Smooth muscle cell (in vitro differentiated cells): ENCODE results near the gene BCL2L11. TPM values are rescaled to one million over a fixed set of nuclear protein-coding genes. Genes with fewer than 3 reads are reported as not detected.

Source experiments
- DNase-seq: peaks from one replicate; lab custom pipeline; 2025; ENCODE audit not compliant: unreplicated experiment; lab: John Stamatoyannopoulos, UW
- H2AFZ ChIP-seq: fragments of 200-600 bp; sonication (generic); 2 replicates; pipeline ENCODE4 v1.6.0; 2016; ENCODE audit warnings: antibody characterized with exemption, low read depth, mild to moderate bottlenecking
- H3F3A ChIP-seq: fragments of 200-600 bp; sonication (generic); 2 replicates; pipeline ENCODE4 v1.6.0; 2017; ENCODE audit warnings: antibody characterized with exemption, low read depth
- H3K27ac ChIP-seq: fragments of 200-600 bp; sonication (generic); 2 replicates; pipeline ENCODE4 v1.5.1; 2016; ENCODE audit warnings: low read depth, mild to moderate bottlenecking
- H3K27me3 ChIP-seq: fragments of 200-600 bp; sonication (generic); 2 replicates; pipeline ENCODE4 v1.6.1; 2016; ENCODE audit warnings: low read depth, mild to moderate bottlenecking
- H3K36me3 ChIP-seq: fragments of 200-600 bp; sonication (generic); 2 replicates; pipeline ENCODE4 v1.5.1; 2016; ENCODE audit warnings: low read depth
- H3K4me1 ChIP-seq: fragments of 200-600 bp; sonication (generic); 2 replicates; pipeline ENCODE4 v1.5.1; 2016; ENCODE audit warnings: low read depth
- H3K4me2 ChIP-seq: fragments of 200-600 bp; sonication (generic); 2 replicates; pipeline ENCODE4 v1.6.0; 2016; ENCODE audit warnings: mild to moderate bottlenecking
- H3K4me3 ChIP-seq: fragments of 200-600 bp; sonication (generic); 2 replicates; pipeline ENCODE4 v1.5.1; 2016; ENCODE audit warnings: mild to moderate bottlenecking
- H3K79me2 ChIP-seq: fragments of 200-600 bp; sonication (generic); 2 replicates; pipeline ENCODE4 v1.6.0; 2016; ENCODE audit warnings: low read depth, mild to moderate bottlenecking
- H3K9ac ChIP-seq: fragments of 200-600 bp; sonication (generic); 2 replicates; pipeline ENCODE4 v1.6.0; 2016; ENCODE audit warnings: low read depth
- H3K9me3 ChIP-seq: fragments of 200-600 bp; sonication (generic); replicated peaks from 2 replicates; pipeline ENCODE4 v1.5.1; 2016; ENCODE audit warnings: low read depth
- H4K20me1 ChIP-seq: fragments of 200-600 bp; sonication (generic); 2 replicates; pipeline ENCODE4 v1.6.0; 2016; ENCODE audit warnings: low read depth
- CTCF ChIP-seq: fragments of 200-600 bp; sonication (generic); IDR thresholded peaks from 2 replicates; pipeline ENCODE4 v1.5.1; 2017; ENCODE audit warnings: borderline replicate concordance, mild to moderate bottlenecking, antibody characterized with exemption; ENCODE audit not compliant: insufficient read depth, poor library complexity, severe bottlenecking
- WGBS: methylation state at CpG from one replicate; pipeline ENCODE4 v1.1.7; 2016; ENCODE audit warnings: low lambda C conversion rate; 5-methylcytosine and 5-hydroxymethylcytosine counted together
- polyA plus RNA-seq: library from polyadenylated mRNA; unstranded; fragments of >200 nt; fragmentation: Nextera tagmentation; extraction: Ambion mirVana; gene quantifications from 2 replicates; pipeline ENCODE4 v1.2.1, GENCODE V29; 2016
- total RNA-seq: library from RNA; depleted of rRNA; stranded (reverse); fragments of >200 nt; gene quantifications from 2 replicates; pipeline ENCODE4 v1.2.3, GENCODE V29; 2014

BCL2L11 gene
- total and polyA plus RNA-seq, 2 experiments from 2014 or later, result 4.9 to 10.0 TPM

- WGBS, result 92% methylated on average over 7 of the region's 7 CpGs
- no peaks in the 10 kb centered on the region for H3K27me3 ChIP-seq
- H3K27ac ChIP-seq, result no peak overlapping the region
- H3F3A ChIP-seq, result no peaks in the 10 kb centered on the region
- no peak overlapping the region for H3K9ac ChIP-seq
- H2AFZ ChIP-seq, result no peak overlapping the region
- H3K4me3 ChIP-seq, result no peak overlapping the region
- no peak overlapping the region for H3K4me2 ChIP-seq
- no peak for DNase-seq
- H3K36me3 ChIP-seq, result no peaks in the 10 kb centered on the region
- H3K9me3 ChIP-seq, result no peaks in the 10 kb centered on the region
- peaks cover 3% of the 10 kb centered on the region for H4K20me1 ChIP-seq
- TF ChIP-seq CTCF, result no peak
- no peaks in the 10 kb centered on the region for H3K4me1 ChIP-seq
- H3K79me2 ChIP-seq, result no peaks in the 10 kb centered on the region
These were observed 75.7 kb downstream of the BCL2L11 start for GRCh38 chr2:111196435-111196834.

GRCh38 chr2:111198701-111199100 lies 78.0 kb downstream of the BCL2L11 start:
- DNase-seq, result no peak
- no peak overlapping the region for H3K27ac ChIP-seq
- no peaks in the 10 kb centered on the region for H3F3A ChIP-seq
- H3K79me2 ChIP-seq, result no peaks in the 10 kb centered on the region
- no peak overlapping the region for H2AFZ ChIP-seq
- no peak overlapping the region for H3K4me2 ChIP-seq
- H3K27me3 ChIP-seq, result no peaks in the 10 kb centered on the region
- H3K9me3 ChIP-seq, result no peaks in the 10 kb centered on the region
- no peaks in the 10 kb centered on the region for H3K4me1 ChIP-seq
- WGBS, result 90% methylated on average over 9 of the region's 9 CpGs
- no peak for TF ChIP-seq CTCF
- H3K4me3 ChIP-seq, result no peak overlapping the region
- H3K9ac ChIP-seq, result no peak overlapping the region
- H3K36me3 ChIP-seq, result no peaks in the 10 kb centered on the region
- peaks cover 3% of the 10 kb centered on the region for H4K20me1 ChIP-seq

GRCh38 chr2:111199840-111200239 lies 79.1 kb downstream of the BCL2L11 start:
- Histone ChIP-seq H3K27ac (no peak overlapping the region), H3K27me3 (no peaks in the 10 kb centered on the region), H3K36me3 (no peaks in the 10 kb centered on the region), H3K4me2 (no peak overlapping the region), H3K4me3 (no peak overlapping the region), H4K20me1 (peaks cover 2% of the 10 kb centered on the region), H3K9me3 (no peaks in the 10 kb centered on the region), H2AFZ (no peak overlapping the region), H3K79me2 (no peaks in the 10 kb centered on the region), H3K4me1 (no peaks in the 10 kb centered on the region), H3K9ac (no peak overlapping the region), H3F3A (no peaks in the 10 kb centered on the region)
- no peak for DNase-seq
- TF ChIP-seq CTCF, result no peak
- 87% methylated on average over 10 of the region's 10 CpGs for WGBS

GRCh38 chr2:111200333-111200881 lies 79.7 kb downstream of the BCL2L11 start:
- TF ChIP-seq CTCF, result no peak
- DNase-seq, result no peak
- no peaks in the 10 kb centered on the region for H3F3A ChIP-seq
- H3K4me3 ChIP-seq, result no peak overlapping the region
- no peaks in the 10 kb centered on the region for H3K4me1 ChIP-seq
- H3K36me3 ChIP-seq, result no peaks in the 10 kb centered on the region
- H3K27me3 ChIP-seq, result no peaks in the 10 kb centered on the region
- H3K9ac ChIP-seq, result no peak overlapping the region
- WGBS, result 91% methylated on average over 11 of the region's 11 CpGs
- no peaks in the 10 kb centered on the region for H4K20me1 ChIP-seq
- no peaks in the 10 kb centered on the region for H3K9me3 ChIP-seq
- no peak overlapping the region for H3K27ac ChIP-seq
- H3K79me2 ChIP-seq, result no peaks in the 10 kb centered on the region
- no peak overlapping the region for H3K4me2 ChIP-seq
- no peak overlapping the region for H2AFZ ChIP-seq
